Measurements from ENCODE around the gene MEN1.
"Not testable (repeated sequence)": the region's sequence is repeated elsewhere in the genome, so short reads cannot be mapped to it uniquely, and the experiment has no call there.

MEN1 gene

DNA sequence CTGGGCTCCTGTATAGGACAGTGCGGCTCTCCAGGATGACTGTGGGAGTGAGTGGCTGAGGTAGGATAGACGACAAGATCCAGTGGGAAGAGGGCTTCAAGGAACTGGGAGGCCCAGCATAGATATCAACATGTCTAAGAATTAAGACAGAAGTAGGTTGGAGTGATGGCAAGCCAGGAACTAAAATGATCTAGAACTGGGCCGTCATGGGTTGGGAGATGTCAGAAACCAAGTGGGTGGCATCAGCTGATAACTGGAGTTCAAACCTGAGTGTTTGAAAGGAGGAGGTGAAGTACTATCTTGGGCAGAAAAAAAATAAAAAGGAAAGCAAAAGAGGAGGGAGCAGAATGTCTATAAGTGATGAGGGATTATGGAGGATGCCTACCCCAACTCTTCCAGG is 7.1 kb upstream of the MEN1 start (continued):
- no peak for TF ChIP-seq ZNF560 (tag by site-specific recombination; IDR thresholded peaks at IDR 0.05; ENCODE audit: borderline replicate concordance)
- no peak for TF ChIP-seq ZNF132 (tag by site-specific recombination; IDR thresholded peaks at IDR 0.05; ENCODE audit: borderline replicate concordance)
- TF ChIP-seq, protein P1, sequence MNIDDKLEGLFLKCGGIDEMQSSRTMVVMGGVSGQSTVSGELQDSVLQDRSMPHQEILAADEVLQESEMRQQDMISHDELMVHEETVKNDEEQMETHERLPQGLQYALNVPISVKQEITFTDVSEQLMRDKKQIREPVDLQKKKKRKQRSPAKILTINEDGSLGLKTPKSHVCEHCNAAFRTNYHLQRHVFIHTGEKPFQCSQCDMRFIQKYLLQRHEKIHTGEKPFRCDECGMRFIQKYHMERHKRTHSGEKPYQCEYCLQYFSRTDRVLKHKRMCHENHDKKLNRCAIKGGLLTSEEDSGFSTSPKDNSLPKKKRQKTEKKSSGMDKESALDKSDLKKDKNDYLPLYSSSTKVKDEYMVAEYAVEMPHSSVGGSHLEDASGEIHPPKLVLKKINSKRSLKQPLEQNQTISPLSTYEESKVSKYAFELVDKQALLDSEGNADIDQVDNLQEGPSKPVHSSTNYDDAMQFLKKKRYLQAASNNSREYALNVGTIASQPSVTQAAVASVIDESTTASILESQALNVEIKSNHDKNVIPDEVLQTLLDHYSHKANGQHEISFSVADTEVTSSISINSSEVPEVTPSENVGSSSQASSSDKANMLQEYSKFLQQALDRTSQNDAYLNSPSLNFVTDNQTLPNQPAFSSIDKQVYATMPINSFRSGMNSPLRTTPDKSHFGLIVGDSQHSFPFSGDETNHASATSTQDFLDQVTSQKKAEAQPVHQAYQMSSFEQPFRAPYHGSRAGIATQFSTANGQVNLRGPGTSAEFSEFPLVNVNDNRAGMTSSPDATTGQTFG (tag by site-specific recombination; IDR thresholded peaks at IDR 0.05; ENCODE audit: borderline replicate concordance), result no peak
- no peak for TF ChIP-seq ZNF274 (IDR thresholded peaks at IDR 0.05; ENCODE audit: low read length)
- no peak for TF ChIP-seq ZNF274 (tag by site-specific recombination; IDR thresholded peaks at IDR 0.05; ENCODE audit: borderline replicate concordance)
- TF ChIP-seq ZNF514 (tag by site-specific recombination; IDR thresholded peaks at IDR 0.05), result no peak

GRCh38 chr11:64815433-64815832 is 5.1 kb upstream of the MEN1 start:
- CTCF ChIA-PET, result interaction anchor here (0.6 to 0.9 kb wide), 2 partner anchors 77 to 303 kb away, joined by 3 read pairs; no protein-coding TSS in a partner anchor

GRCh38 chr11:64814712-64815187 is 4.4 kb upstream of the MEN1 start:
- POLR2A ChIA-PET, result no interaction called here
- CTCF ChIA-PET, result no interaction called here
- Histone ChIP-seq H3K4me3 (ENCODE audit: low read depth, low read length) (no peak overlapping the region), H3K27ac (ENCODE audit: extremely low read depth, low read depth, low read length) (no peak overlapping the region), H3K36me3 (ENCODE audit: control insufficient read depth in 2 of 2, insufficient read depth in 1 of 2, low read length in 2 of 2) (no peaks in the 10 kb centered on the region), H3K9me3 (ENCODE audit: control insufficient read depth, insufficient read depth, low read depth, low read length) (no peaks in the 10 kb centered on the region), H3K4me1 (ENCODE audit: control insufficient read depth, insufficient read depth, low read length) (no peaks in the 10 kb centered on the region)
- TF ChIP-seq GLIS1 (tag by site-specific recombination; IDR thresholded peaks at IDR 0.05), result peak; percentile 35; the same call in 1 of the 2 replicates
- TF ChIP-seq, protein P2, sequence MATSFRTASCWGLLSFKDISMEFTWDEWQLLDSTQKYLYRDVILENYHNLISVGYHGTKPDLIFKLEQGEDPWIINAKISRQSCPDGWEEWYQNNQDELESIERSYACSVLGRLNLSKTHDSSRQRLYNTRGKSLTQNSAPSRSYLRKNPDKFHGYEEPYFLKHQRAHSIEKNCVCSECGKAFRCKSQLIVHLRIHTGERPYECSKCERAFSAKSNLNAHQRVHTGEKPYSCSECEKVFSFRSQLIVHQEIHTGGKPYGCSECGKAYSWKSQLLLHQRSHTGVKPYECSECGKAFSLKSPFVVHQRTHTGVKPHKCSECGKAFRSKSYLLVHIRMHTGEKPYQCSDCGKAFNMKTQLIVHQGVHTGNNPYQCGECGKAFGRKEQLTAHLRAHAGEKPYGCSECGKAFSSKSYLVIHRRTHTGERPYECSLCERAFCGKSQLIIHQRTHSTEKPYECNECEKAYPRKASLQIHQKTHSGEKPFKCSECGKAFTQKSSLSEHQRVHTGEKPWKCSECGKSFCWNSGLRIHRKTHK (tag by site-specific recombination; IDR thresholded peaks at IDR 0.05), result no peak
- no peak for TF ChIP-seq ZNF610 (tag by site-specific recombination; IDR thresholded peaks at IDR 0.05; ENCODE audit: borderline replicate concordance)
- TF ChIP-seq RBAK (tag by site-specific recombination; IDR thresholded peaks at IDR 0.05), result no peak
- no peak for TF ChIP-seq ZSCAN30 (tag by site-specific recombination; IDR thresholded peaks at IDR 0.05)
- TF ChIP-seq, protein P3, sequence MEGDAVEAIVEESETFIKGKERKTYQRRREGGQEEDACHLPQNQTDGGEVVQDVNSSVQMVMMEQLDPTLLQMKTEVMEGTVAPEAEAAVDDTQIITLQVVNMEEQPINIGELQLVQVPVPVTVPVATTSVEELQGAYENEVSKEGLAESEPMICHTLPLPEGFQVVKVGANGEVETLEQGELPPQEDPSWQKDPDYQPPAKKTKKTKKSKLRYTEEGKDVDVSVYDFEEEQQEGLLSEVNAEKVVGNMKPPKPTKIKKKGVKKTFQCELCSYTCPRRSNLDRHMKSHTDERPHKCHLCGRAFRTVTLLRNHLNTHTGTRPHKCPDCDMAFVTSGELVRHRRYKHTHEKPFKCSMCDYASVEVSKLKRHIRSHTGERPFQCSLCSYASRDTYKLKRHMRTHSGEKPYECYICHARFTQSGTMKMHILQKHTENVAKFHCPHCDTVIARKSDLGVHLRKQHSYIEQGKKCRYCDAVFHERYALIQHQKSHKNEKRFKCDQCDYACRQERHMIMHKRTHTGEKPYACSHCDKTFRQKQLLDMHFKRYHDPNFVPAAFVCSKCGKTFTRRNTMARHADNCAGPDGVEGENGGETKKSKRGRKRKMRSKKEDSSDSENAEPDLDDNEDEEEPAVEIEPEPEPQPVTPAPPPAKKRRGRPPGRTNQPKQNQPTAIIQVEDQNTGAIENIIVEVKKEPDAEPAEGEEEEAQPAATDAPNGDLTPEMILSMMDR (tag by site-specific recombination; IDR thresholded peaks at IDR 0.05), result no peak

More at GRCh38 chr11:64815433-64815832, 5.1 kb upstream of the MEN1 start:
- H3K4me1 ChIP-seq (ENCODE audit: control insufficient read depth, insufficient read depth, low read length); H3K4me3 ChIP-seq (ENCODE audit: low read depth, low read length); H3K9me3 ChIP-seq (ENCODE audit: control insufficient read depth, insufficient read depth, low read depth, low read length); H3K27ac ChIP-seq (ENCODE audit: extremely low read depth, low read depth, low read length); H3K36me3 ChIP-seq (ENCODE audit: control insufficient read depth in 2 of 2, insufficient read depth in 1 of 2, low read length in 2 of 2): not testable (repeated sequence)
- POLR2A ChIA-PET, result interaction anchor here (1.2 kb wide), 1 partner anchor 37 kb away, joined by 5 read pairs; the partner anchor contains the start of gene SF1

GRCh38 chr11:64813826-64814225 is 3.5 kb upstream of the MEN1 start:
- POLR2A ChIA-PET, result interaction anchor here (1.0 kb wide), 1 partner anchor 10 kb away, joined by 3 read pairs; the partner anchor contains the start of gene MAP4K2
- Histone ChIP-seq H3K4me1 (ENCODE audit: control insufficient read depth, insufficient read depth, low read length) (no peaks in the 10 kb centered on the region), H3K4me3 (ENCODE audit: low read depth, low read length) (no peak overlapping the region), H3K27ac (ENCODE audit: extremely low read depth, low read depth, low read length) (no peak overlapping the region), H3K36me3 (ENCODE audit: control insufficient read depth in 2 of 2, insufficient read depth in 1 of 2, low read length in 2 of 2) (peaks cover 0 to 4% of the 10 kb centered on the region in 2 experiments; a peak in 2 of 3 replicates), H3K9me3 (ENCODE audit: control insufficient read depth, insufficient read depth, low read depth, low read length) (no peaks in the 10 kb centered on the region)
- CTCF ChIA-PET, result interaction anchor here (0.6 kb wide), 1 partner anchor 12 kb away, joined by 6 read pairs; no protein-coding TSS in a partner anchor
- TF ChIP-seq KLF1 (tag by site-specific recombination; IDR thresholded peaks at IDR 0.05) (no peak), ZNF518A (tag by site-specific recombination; conservative IDR thresholded peaks at IDR 0.05; ENCODE audit: low read depth) (no peak), IKZF3 (tag by site-specific recombination; IDR thresholded peaks at IDR 0.05) (no peak), SP7 (tag by site-specific recombination; IDR thresholded peaks at IDR 0.05) (no peak), ZNF664 (tag by site-specific recombination; IDR thresholded peaks at IDR 0.05) (no peak), ZNF324 (tag by site-specific recombination; IDR thresholded peaks at IDR 0.05) (no peak), ZNF311 (tag by site-specific recombination; IDR thresholded peaks at IDR 0.05; ENCODE audit: borderline replicate concordance) (no peak)

Data from HEK293 (cell line).